Natural killer cell (primary cell): ENCODE measurements around the gene SF3B5. TPM values are rescaled to one million over a fixed set of nuclear protein-coding genes. Genes with fewer than 3 reads are reported as not detected.

ENCODE experiments used
- ATAC-seq, 3 donors: fragments of 150-1000 bp in 2 of 3; fragments of 200-7000 bp in 1 of 3; cut with Tn5 transposase; 1 replicate in 1 of 3; 2 replicates in 2 of 3; pipeline ENCODE4 v1.10.0; 2021; ENCODE audit warnings: mild to moderate bottlenecking in 2 of 3, moderate library complexity in 2 of 3
- DNase-seq, 2 donors: peaks; one replicate each; pipeline versions ENCODE4 v3.0.0 to v3.0.0-alpha.2; 2013 to 2021; ENCODE audit warnings: mixed read lengths in 1 of 2
- H3K27ac ChIP-seq: one replicate; pipeline ENCODE4 v1.5.1; 2013; ENCODE audit warnings: mild to moderate bottlenecking, low read length
- H3K27me3 ChIP-seq: one replicate; pipeline ENCODE4 v1.6.1; 2013; ENCODE audit warnings: low read length; ENCODE audit not compliant: control insufficient read depth, insufficient read depth
- H3K36me3 ChIP-seq: one replicate; pipeline ENCODE4 v1.6.1; 2013; ENCODE audit warnings: low read length; ENCODE audit not compliant: control insufficient read depth, insufficient read depth
- H3K4me1 ChIP-seq: one replicate; pipeline ENCODE4 v1.6.1; 2013; ENCODE audit warnings: low read length; ENCODE audit not compliant: control insufficient read depth, insufficient read depth
- H3K4me3 ChIP-seq: one replicate; pipeline ENCODE4 v1.5.1; 2013; ENCODE audit warnings: low read length
- H3K9me3 ChIP-seq: one replicate; pipeline ENCODE4 v1.6.1; 2013; ENCODE audit warnings: low read length; ENCODE audit not compliant: control insufficient read depth, insufficient read depth
- H3K27ac Mint-ChIP-seq, 2 donors: one replicate each; pipeline ENCODE4 v1.8.0; 2022; ENCODE audit warnings: mild to moderate bottlenecking in 2 of 2, mixed read lengths in 2 of 2, moderate library complexity in 1 of 2
- H3K27me3 Mint-ChIP-seq, 2 donors: one replicate each; pipeline ENCODE4 v1.8.0; 2022; ENCODE audit warnings: low read depth in 2 of 2, mixed read lengths in 2 of 2
- H3K36me3 Mint-ChIP-seq: one replicate; pipeline ENCODE4 v1.8.0; 2022; ENCODE audit warnings: mixed read lengths
- H3K4me1 Mint-ChIP-seq, 2 donors: one replicate each; pipeline ENCODE4 v1.8.0; 2022; ENCODE audit warnings: mixed read lengths in 2 of 2
- H3K4me3 Mint-ChIP-seq: one replicate; pipeline ENCODE4 v1.8.0; 2022; ENCODE audit warnings: mild to moderate bottlenecking, moderate library complexity, mixed read lengths
- H3K9me3 Mint-ChIP-seq, 2 donors: one replicate each; pipeline ENCODE4 v1.8.0; 2022; ENCODE audit warnings: mixed read lengths in 2 of 2
- WGBS: methylation state at CpG from one replicate; pipeline ENCODE4 v1.1.7; 2013; ENCODE audit warnings: missing lambda C conversion rate; ENCODE audit not compliant: insufficient coverage; 5-methylcytosine and 5-hydroxymethylcytosine counted together
- intact Hi-C: fragments of 100-400 bp; cut with micrococcal nuclease; formaldehyde crosslinking; loops from one replicate; pipeline ENCODE4 v1.14.2; 2022
- total RNA-seq, 4 donors: library from RNA; stranded (reverse); fragments of 120-200 nt in 1 of 4; gene quantifications; one replicate each; pipeline versions ENCODE4 v1.2.3 to v1.2.4, GENCODE V29; 2013 to 2022
- TF ChIP-seq, protein P1 (sequence below): fragments of 200-600 bp; IDR thresholded peaks from one replicate; pipeline ENCODE4 v1.8.0; 2022; ENCODE audit warnings: antibody characterized with exemption

The SF3B5 gene
- total RNA-seq, 3 donors from 2014 or later (not counting 1 experiment from before 2014, with no cell fraction given) = 122 to 145 (median 122) TPM

DNA sequence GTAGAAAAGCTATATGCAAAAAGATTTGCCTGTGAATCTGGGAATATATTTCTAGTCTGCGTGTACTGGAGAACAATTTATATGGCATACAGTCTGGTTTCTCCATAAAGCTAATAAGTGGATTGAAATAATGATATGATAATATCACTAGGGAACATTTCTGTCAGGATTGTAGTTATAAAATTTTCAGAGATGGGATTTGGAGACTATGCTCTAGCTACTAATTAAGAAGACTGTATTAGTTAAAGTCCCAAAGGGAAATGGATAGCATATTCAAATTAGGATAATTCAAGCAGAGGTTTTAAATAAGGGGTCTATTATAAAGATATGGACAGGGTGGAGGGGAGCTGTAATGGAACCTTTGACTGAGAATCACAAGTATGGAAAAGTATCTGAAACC is 47.7 kb upstream of the SF3B5 start:
- H3K4me1 Mint-ChIP-seq = no peaks in the 10 kb centered on the region
- H3K27ac Mint-ChIP-seq = no peak overlapping the region
- H3K4me1 ChIP-seq = no peaks in the 10 kb centered on the region
- intact Hi-C loops = no loop called here
- no peak overlapping the region for H3K4me3 ChIP-seq
- H3K27me3 ChIP-seq = no peaks in the 10 kb centered on the region
- no peaks in the 10 kb centered on the region for H3K27me3 Mint-ChIP-seq
- no peaks in the 10 kb centered on the region for H3K9me3 Mint-ChIP-seq
- no peak overlapping the region for H3K27ac ChIP-seq
- no peaks in the 10 kb centered on the region for H3K36me3 ChIP-seq
- 100% methylated on average over 1 of the region's 1 CpG for WGBS
- TF ChIP-seq, protein P1, sequence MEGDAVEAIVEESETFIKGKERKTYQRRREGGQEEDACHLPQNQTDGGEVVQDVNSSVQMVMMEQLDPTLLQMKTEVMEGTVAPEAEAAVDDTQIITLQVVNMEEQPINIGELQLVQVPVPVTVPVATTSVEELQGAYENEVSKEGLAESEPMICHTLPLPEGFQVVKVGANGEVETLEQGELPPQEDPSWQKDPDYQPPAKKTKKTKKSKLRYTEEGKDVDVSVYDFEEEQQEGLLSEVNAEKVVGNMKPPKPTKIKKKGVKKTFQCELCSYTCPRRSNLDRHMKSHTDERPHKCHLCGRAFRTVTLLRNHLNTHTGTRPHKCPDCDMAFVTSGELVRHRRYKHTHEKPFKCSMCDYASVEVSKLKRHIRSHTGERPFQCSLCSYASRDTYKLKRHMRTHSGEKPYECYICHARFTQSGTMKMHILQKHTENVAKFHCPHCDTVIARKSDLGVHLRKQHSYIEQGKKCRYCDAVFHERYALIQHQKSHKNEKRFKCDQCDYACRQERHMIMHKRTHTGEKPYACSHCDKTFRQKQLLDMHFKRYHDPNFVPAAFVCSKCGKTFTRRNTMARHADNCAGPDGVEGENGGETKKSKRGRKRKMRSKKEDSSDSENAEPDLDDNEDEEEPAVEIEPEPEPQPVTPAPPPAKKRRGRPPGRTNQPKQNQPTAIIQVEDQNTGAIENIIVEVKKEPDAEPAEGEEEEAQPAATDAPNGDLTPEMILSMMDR = no peak
- DNase-seq = no peak
- H3K36me3 Mint-ChIP-seq = no peaks in the 10 kb centered on the region
- no peak for ATAC-seq
- no peaks in the 10 kb centered on the region for H3K9me3 ChIP-seq
- no peak overlapping the region for H3K4me3 Mint-ChIP-seq

DNA sequence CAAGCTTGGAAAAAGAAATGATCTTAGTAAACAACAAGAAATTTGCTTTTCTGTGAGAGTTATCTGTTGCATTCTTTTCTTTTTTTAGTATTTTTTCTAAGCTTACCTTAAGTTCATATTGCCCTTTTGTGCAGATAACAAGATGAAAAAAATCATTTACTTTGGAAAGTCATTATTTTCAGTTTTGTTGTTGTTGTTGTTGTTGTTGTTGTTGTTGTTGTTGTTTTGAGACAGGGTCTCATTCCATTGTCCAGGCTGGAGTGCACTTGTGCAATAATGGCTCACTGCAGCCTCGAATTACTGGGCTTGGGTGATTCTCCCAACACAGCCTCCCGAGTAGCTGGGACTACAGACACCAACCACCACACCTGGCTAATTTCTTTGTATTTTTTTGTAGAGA is 46.1 kb upstream of the SF3B5 start:
- Histone ChIP-seq H3K4me3 (no peak overlapping the region), H3K36me3 (no peaks in the 10 kb centered on the region), H3K9me3 (no peaks in the 10 kb centered on the region), H3K27me3 (no peaks in the 10 kb centered on the region), H3K4me1 (no peaks in the 10 kb centered on the region), H3K27ac (no peak overlapping the region)
- Mint-ChIP-seq H3K36me3 (no peaks in the 10 kb centered on the region), H3K4me3 (no peak overlapping the region), H3K9me3 (no peaks in the 10 kb centered on the region), H3K27me3 (no peaks in the 10 kb centered on the region), H3K4me1 (no peaks in the 10 kb centered on the region), H3K27ac (no peak overlapping the region)
- 100% methylated on average over 1 of the region's 2 CpGs for WGBS
- intact Hi-C loops = no loop called here
- no peak for ATAC-seq
- TF ChIP-seq, protein P1 = no peak
- no peak for DNase-seq

DNA sequence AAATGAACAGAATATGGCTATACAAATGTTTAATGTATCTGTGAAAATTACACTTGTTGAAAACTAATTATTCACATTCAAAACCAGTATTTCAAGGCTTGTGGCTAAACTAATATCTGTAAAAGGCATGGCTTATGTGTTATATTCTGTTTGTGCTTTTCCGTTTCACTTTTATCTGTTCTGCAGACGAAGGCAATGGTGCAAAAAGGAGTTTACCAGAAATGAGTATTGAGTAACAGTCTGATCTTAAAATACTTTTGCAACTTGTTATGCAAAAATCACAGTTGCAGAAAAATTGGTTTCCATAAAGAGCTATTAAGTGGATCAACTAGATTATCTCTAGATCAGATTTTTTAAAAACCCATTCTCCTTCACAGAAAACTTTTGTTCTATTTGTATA is 45.5 kb upstream of the SF3B5 start:
- Histone ChIP-seq H3K4me3 (no peak overlapping the region), H3K9me3 (no peaks in the 10 kb centered on the region), H3K4me1 (no peaks in the 10 kb centered on the region), H3K36me3 (no peaks in the 10 kb centered on the region), H3K27ac (no peak overlapping the region), H3K27me3 (no peaks in the 10 kb centered on the region)
- DNase-seq = no peak
- no peaks in the 10 kb centered on the region for H3K36me3 Mint-ChIP-seq
- ATAC-seq = no peak
- H3K27me3 Mint-ChIP-seq = no peaks in the 10 kb centered on the region
- WGBS = 30% methylated on average over 2 of the region's 2 CpGs
- TF ChIP-seq, protein P1 = no peak
- H3K4me3 Mint-ChIP-seq = no peak overlapping the region
- no peaks in the 10 kb centered on the region for H3K9me3 Mint-ChIP-seq
- no peaks in the 10 kb centered on the region for H3K4me1 Mint-ChIP-seq
- intact Hi-C loops = no loop called here
- H3K27ac Mint-ChIP-seq = no peak overlapping the region

DNA sequence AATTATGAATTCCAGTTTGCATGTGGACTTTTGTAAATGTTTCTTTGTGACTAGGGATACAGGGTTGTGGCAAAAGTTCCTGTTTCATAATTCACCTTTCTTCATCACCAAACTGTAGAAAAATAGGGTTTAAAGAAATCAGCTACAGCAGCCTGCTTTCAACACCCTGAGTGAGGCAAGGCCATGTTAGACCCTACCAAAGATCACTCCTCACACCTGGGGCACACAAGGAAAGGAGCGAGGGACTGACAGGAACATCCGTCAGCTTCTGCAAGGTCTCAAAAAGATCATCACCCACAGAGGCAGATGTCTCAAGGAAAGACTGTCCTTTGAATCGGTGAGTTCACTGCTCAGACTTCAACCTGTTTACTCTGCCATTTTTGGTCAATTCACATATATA is 44.4 kb upstream of the SF3B5 start:
- TF ChIP-seq, protein P1 = no peak
- Mint-ChIP-seq H3K4me3 (no peak overlapping the region), H3K4me1 (no peaks in the 10 kb centered on the region), H3K36me3 (no peaks in the 10 kb centered on the region), H3K27me3 (no peaks in the 10 kb centered on the region), H3K27ac (no peak overlapping the region), H3K9me3 (no peaks in the 10 kb centered on the region)
- ATAC-seq (no peak), DNase-seq (no peak)
- H3K27ac ChIP-seq = no peak overlapping the region
- H3K4me1 ChIP-seq = no peaks in the 10 kb centered on the region
- WGBS = 100% methylated on average over 2 of the region's 3 CpGs
- H3K36me3 ChIP-seq = no peaks in the 10 kb centered on the region
- H3K4me3 ChIP-seq = no peak overlapping the region
- no peaks in the 10 kb centered on the region for H3K9me3 ChIP-seq
- no peaks in the 10 kb centered on the region for H3K27me3 ChIP-seq
- intact Hi-C loops = loop anchor here (5.0 kb wide), 1 partner anchor 498 kb away; no protein-coding TSS in a partner anchor
